Measurements from ENCODE around the gene CFAP410. TPM values are rescaled to one million over a fixed set of nuclear protein-coding genes. Genes with fewer than 3 reads are reported as not detected.

Gene CFAP410
- total RNA-seq, 1 donor from 2014 or later, result 10.4 TPM

- Mint-ChIP-seq H3K4me3 (ENCODE audit: unreplicated experiment) (no peak overlapping the region), H3K27ac (ENCODE audit: unreplicated experiment) (no peak overlapping the region), H3K36me3 (ENCODE audit: low read depth, unreplicated experiment) (no peaks in the 10 kb centered on the region)
These were observed 43.5 kb downstream of the CFAP410 start for GRCh38 chr21:44295646-44296045.

GRCh38 chr21:44295163-44295573 lies 44.0 kb downstream of the CFAP410 start:
- Mint-ChIP-seq H3K9me3 (ENCODE audit: unreplicated experiment) (no peaks in the 10 kb centered on the region), H3K4me1 (ENCODE audit: low read depth, unreplicated experiment) (peaks cover 3% of the 10 kb centered on the region), H3K4me3 (ENCODE audit: unreplicated experiment) (no peak overlapping the region), H3K36me3 (ENCODE audit: low read depth, unreplicated experiment) (no peaks in the 10 kb centered on the region), H3K27me3 (ENCODE audit: low read depth, unreplicated experiment) (peaks cover 10% of the 10 kb centered on the region), H3K27ac (ENCODE audit: unreplicated experiment) (no peak overlapping the region)
- H3K79me2 ChIP-seq (ENCODE audit: insufficient read depth, low read length), result no peaks in the 10 kb centered on the region
- no peak overlapping the region for H3K4me3 ChIP-seq (ENCODE audit: insufficient read depth, low read depth, low read length)
- TF ChIP-seq EZH2 (IDR thresholded peaks at IDR 0.05; ENCODE audit: insufficient read depth, low read length), result no peak
- FAIRE-seq (no peak), DNase-seq (ENCODE audit: low read depth) (no peak)
- H3K27me3 ChIP-seq (ENCODE audit: insufficient read depth, low read length), result no peaks in the 10 kb centered on the region
- H3K36me3 ChIP-seq (ENCODE audit: insufficient read depth, low read length), result no peaks in the 10 kb centered on the region
- no peaks in the 10 kb centered on the region for H4K20me1 ChIP-seq (ENCODE audit: insufficient read depth, low read length)
- H3K4me2 ChIP-seq (ENCODE audit: low read length), result no peak overlapping the region
- no peak overlapping the region for H3K9ac ChIP-seq (ENCODE audit: low read length)
- no peaks in the 10 kb centered on the region for H3K9me3 ChIP-seq (ENCODE audit: insufficient read depth, low read depth, low read length)
- peaks cover 3% of the 10 kb centered on the region for H3K4me1 ChIP-seq (ENCODE audit: insufficient read depth, low read length)
- no peak overlapping the region for H3K27ac ChIP-seq (ENCODE audit: low read depth, low read length)
- H2AFZ ChIP-seq (ENCODE audit: low read depth, low read length), result no peak overlapping the region

More at GRCh38 chr21:44295646-44296045, 43.5 kb downstream of the CFAP410 start:
- H4K20me1 ChIP-seq (ENCODE audit: insufficient read depth, low read length), result peaks cover 2% of the 10 kb centered on the region
- H3K4me1 ChIP-seq (ENCODE audit: insufficient read depth, low read length), result peaks cover 5% of the 10 kb centered on the region
- DNase-seq (ENCODE audit: low read depth) (no peak), FAIRE-seq (no peak)
- no peaks in the 10 kb centered on the region for H3K27me3 ChIP-seq (ENCODE audit: insufficient read depth, low read length)
- peaks cover 4% of the 10 kb centered on the region for H3K79me2 ChIP-seq (ENCODE audit: insufficient read depth, low read length)
- peaks cover 3% of the 10 kb centered on the region for H3K4me1 Mint-ChIP-seq (ENCODE audit: low read depth, unreplicated experiment)
- H3K27me3 Mint-ChIP-seq (ENCODE audit: low read depth, unreplicated experiment), result peaks cover 6% of the 10 kb centered on the region
- no peak overlapping the region for H3K4me2 ChIP-seq (ENCODE audit: low read length)
- H3K9ac ChIP-seq (ENCODE audit: low read length), result no peak overlapping the region
- no peaks in the 10 kb centered on the region for H3K9me3 ChIP-seq (ENCODE audit: insufficient read depth, low read depth, low read length)
- no peak overlapping the region for H3K4me3 ChIP-seq (ENCODE audit: insufficient read depth, low read depth, low read length)
- no peak for TF ChIP-seq EZH2 (IDR thresholded peaks at IDR 0.05; ENCODE audit: insufficient read depth, low read length)
- TF ChIP-seq CTCF (IDR thresholded peaks at IDR 0.05; ENCODE audit: insufficient read depth, low read depth, low read length), result no peak
- no peak overlapping the region for H2AFZ ChIP-seq (ENCODE audit: low read depth, low read length)
- H3K9me3 Mint-ChIP-seq (ENCODE audit: unreplicated experiment), result no peaks in the 10 kb centered on the region
- H3K27ac ChIP-seq (ENCODE audit: low read depth, low read length), result no peak overlapping the region
- H3K36me3 ChIP-seq (ENCODE audit: insufficient read depth, low read length), result no peaks in the 10 kb centered on the region

- Histone ChIP-seq H2AFZ (ENCODE audit: low read depth, low read length) (no peak overlapping the region), H3K9me3 (ENCODE audit: insufficient read depth, low read depth, low read length) (no peaks in the 10 kb centered on the region), H3K36me3 (ENCODE audit: insufficient read depth, low read length) (no peaks in the 10 kb centered on the region), H3K4me2 (ENCODE audit: low read length) (no peak overlapping the region), H3K9ac (ENCODE audit: low read length) (no peak overlapping the region), H3K4me1 (ENCODE audit: insufficient read depth, low read length) (peaks cover 3% of the 10 kb centered on the region), H3K4me3 (ENCODE audit: insufficient read depth, low read depth, low read length) (no peak overlapping the region), H3K27ac (ENCODE audit: low read depth, low read length) (no peak overlapping the region), H3K27me3 (ENCODE audit: insufficient read depth, low read length) (no peaks in the 10 kb centered on the region), H3K79me2 (ENCODE audit: insufficient read depth, low read length) (no peaks in the 10 kb centered on the region), H4K20me1 (ENCODE audit: insufficient read depth, low read length) (no peaks in the 10 kb centered on the region)
- TF ChIP-seq CTCF (IDR thresholded peaks at IDR 0.05; ENCODE audit: insufficient read depth, low read depth, low read length) (no peak), EZH2 (IDR thresholded peaks at IDR 0.05; ENCODE audit: insufficient read depth, low read length) (no peak)
- Mint-ChIP-seq H3K27ac (ENCODE audit: unreplicated experiment) (no peak overlapping the region), H3K4me3 (ENCODE audit: unreplicated experiment) (no peak overlapping the region), H3K27me3 (ENCODE audit: low read depth, unreplicated experiment) (peaks cover 13% of the 10 kb centered on the region), H3K9me3 (ENCODE audit: unreplicated experiment) (no peaks in the 10 kb centered on the region), H3K36me3 (ENCODE audit: low read depth, unreplicated experiment) (no peaks in the 10 kb centered on the region), H3K4me1 (ENCODE audit: low read depth, unreplicated experiment) (peaks cover 3% of the 10 kb centered on the region)
- DNase-seq (ENCODE audit: low read depth) (no peak), FAIRE-seq (no peak)
These were observed 44.6 kb downstream of the CFAP410 start for GRCh38 chr21:44294391-44295162.

Measured in astrocyte (in vitro differentiated cells and primary cell).